ENCODE data around the gene ADAMTS18. TPM values are rescaled to one million over a fixed set of nuclear protein-coding genes. Genes with fewer than 3 reads are reported as not detected.

ADAMTS18 gene
- total RNA-seq, 4 donors from 2014 or later, result 0.20 to 0.79 (median 0.27) TPM; not detected in 1

- no peaks in the 10 kb centered on the region for H3K27me3 ChIP-seq
- H3K4me3 ChIP-seq, result no peak overlapping the region
- in situ Hi-C loops (cut with MboI; ENCODE audit: low pct_ligation_motif_present in 1 of 4, low pct_unique_long_range_greater_than_20kb in 1 of 4, low sequenced_read_pairs in 3 of 4) (no loop called here), intact Hi-C loops (cut with DNase I; ENCODE audit: low total_unique reads) (no loop called here)
- H3K27ac ChIP-seq, result no peak overlapping the region
- no peaks in the 10 kb centered on the region for H3K4me1 ChIP-seq
- TF ChIP-seq POLR2AphosphoS5 (IDR thresholded peaks at IDR 0.05), result no peak
- no peak for TF ChIP-seq EP300 (IDR thresholded peaks at IDR 0.05; ENCODE audit: low read depth)
- TF ChIP-seq POLR2A (IDR thresholded peaks at IDR 0.05), result no peak
- no peak for TF ChIP-seq CTCF (IDR thresholded peaks at IDR 0.05)
- no peaks in the 10 kb centered on the region for H3K36me3 ChIP-seq
- WGBS, 2 donors (ENCODE audit: low coverage in 1 of 2), result 84 to 85% methylated on average over 5 of the region's 5 CpGs
- DNase-seq, result no peak
- H3K9me3 ChIP-seq, result no peaks in the 10 kb centered on the region
Observed at GRCh38 chr16:77332792-77333191, 102.0 kb downstream of the ADAMTS18 start.

GRCh38 chr16:77331802-77332586 lies 102.8 kb downstream of the ADAMTS18 start:
- Histone ChIP-seq H3K9me3 (no peaks in the 10 kb centered on the region), H3K27me3 (no peaks in the 10 kb centered on the region), H3K4me3 (no peak overlapping the region), H3K4me1 (no peaks in the 10 kb centered on the region), H3K36me3 (no peaks in the 10 kb centered on the region), H3K27ac (no peak overlapping the region)
- 71% methylated on average over 7 to 9 of the region's 9 CpGs for WGBS, 2 donors (ENCODE audit: low coverage in 1 of 2)
- no peak for DNase-seq
- TF ChIP-seq EP300 (IDR thresholded peaks at IDR 0.05; ENCODE audit: low read depth) (no peak), POLR2A (IDR thresholded peaks at IDR 0.05) (no peak), POLR2AphosphoS5 (IDR thresholded peaks at IDR 0.05) (no peak), CTCF (IDR thresholded peaks at IDR 0.05) (no peak)
- in situ Hi-C loops (cut with MboI; ENCODE audit: low pct_ligation_motif_present in 1 of 4, low pct_unique_long_range_greater_than_20kb in 1 of 4, low sequenced_read_pairs in 3 of 4), result no loop called here
- intact Hi-C loops (cut with DNase I; ENCODE audit: low total_unique reads), result no loop called here

GRCh38 chr16:77331043-77331442 lies 103.8 kb downstream of the ADAMTS18 start:
- no peak for DNase-seq
- intact Hi-C loops (cut with DNase I; ENCODE audit: low total_unique reads) (no loop called here), in situ Hi-C loops (cut with MboI; ENCODE audit: low pct_ligation_motif_present in 1 of 4, low pct_unique_long_range_greater_than_20kb in 1 of 4, low sequenced_read_pairs in 3 of 4) (no loop called here)
- Histone ChIP-seq H3K27ac (no peak overlapping the region), H3K9me3 (no peaks in the 10 kb centered on the region), H3K27me3 (no peaks in the 10 kb centered on the region), H3K4me1 (no peaks in the 10 kb centered on the region), H3K36me3 (no peaks in the 10 kb centered on the region), H3K4me3 (no peak overlapping the region)
- no peak for TF ChIP-seq EP300 (IDR thresholded peaks at IDR 0.05; ENCODE audit: low read depth)
- no peak for TF ChIP-seq CTCF (IDR thresholded peaks at IDR 0.05)
- TF ChIP-seq POLR2AphosphoS5 (IDR thresholded peaks at IDR 0.05), result no peak
- TF ChIP-seq POLR2A (IDR thresholded peaks at IDR 0.05), result no peak

GRCh38 chr16:77330332-77331042 lies 104.3 kb downstream of the ADAMTS18 start:
- Histone ChIP-seq H3K4me3 (no peak overlapping the region), H3K27me3 (no peaks in the 10 kb centered on the region), H3K27ac (no peak overlapping the region), H3K36me3 (no peaks in the 10 kb centered on the region), H3K4me1 (no peaks in the 10 kb centered on the region), H3K9me3 (no peaks in the 10 kb centered on the region)
- intact Hi-C loops (cut with DNase I; ENCODE audit: low total_unique reads), result no loop called here
- in situ Hi-C loops (cut with MboI; ENCODE audit: low pct_ligation_motif_present in 1 of 4, low pct_unique_long_range_greater_than_20kb in 1 of 4, low sequenced_read_pairs in 3 of 4), result no loop called here
- TF ChIP-seq CTCF (IDR thresholded peaks at IDR 0.05) (no peak), POLR2A (IDR thresholded peaks at IDR 0.05) (no peak), POLR2AphosphoS5 (IDR thresholded peaks at IDR 0.05) (no peak), EP300 (IDR thresholded peaks at IDR 0.05; ENCODE audit: low read depth) (no peak)
- WGBS, 2 donors (ENCODE audit: low coverage in 1 of 2), result 51 to 62% methylated on average over 5 of the region's 5 CpGs
- DNase-seq, result no peak
